Measurements from ENCODE around the gene TMCC2.

TMCC2 gene

GRCh38 chr1:205309741-205310140, 82.0 kb downstream of the TMCC2 start:
- no peaks in the 10 kb centered on the region for H3K36me3 ChIP-seq (ENCODE audit: control insufficient read depth, insufficient read depth, low read length)
- H3K27me3 ChIP-seq (replicated peaks; ENCODE audit: control insufficient read depth, insufficient read depth, low read length) = no peaks in the 10 kb centered on the region; the same call in 1 of the 2 replicates
- no peak for TF ChIP-seq CTCF (IDR thresholded peaks at IDR 0.05; ENCODE audit: insufficient read depth, low read length, poor library complexity, severe bottlenecking)
- H3K4me3 ChIP-seq (replicated peaks; ENCODE audit: low read depth, low read length) = no peak overlapping the region
- no peak for DNase-seq (ENCODE audit: extremely low read depth, insufficient read length)

GRCh38 chr1:205310976-205311704, 83.4 kb downstream of the TMCC2 start:
- no peaks in the 10 kb centered on the region for H3K36me3 ChIP-seq (ENCODE audit: control insufficient read depth, insufficient read depth, low read length)
- H3K27me3 ChIP-seq (replicated peaks; ENCODE audit: control insufficient read depth, insufficient read depth, low read length) = no peaks in the 10 kb centered on the region; the same call in 1 of the 2 replicates
- TF ChIP-seq CTCF (IDR thresholded peaks at IDR 0.05; ENCODE audit: insufficient read depth, low read length, poor library complexity, severe bottlenecking) = no peak
- no peak overlapping the region for H3K4me3 ChIP-seq (replicated peaks; ENCODE audit: low read depth, low read length)
- DNase-seq (ENCODE audit: extremely low read depth, insufficient read length) = no peak

DNA sequence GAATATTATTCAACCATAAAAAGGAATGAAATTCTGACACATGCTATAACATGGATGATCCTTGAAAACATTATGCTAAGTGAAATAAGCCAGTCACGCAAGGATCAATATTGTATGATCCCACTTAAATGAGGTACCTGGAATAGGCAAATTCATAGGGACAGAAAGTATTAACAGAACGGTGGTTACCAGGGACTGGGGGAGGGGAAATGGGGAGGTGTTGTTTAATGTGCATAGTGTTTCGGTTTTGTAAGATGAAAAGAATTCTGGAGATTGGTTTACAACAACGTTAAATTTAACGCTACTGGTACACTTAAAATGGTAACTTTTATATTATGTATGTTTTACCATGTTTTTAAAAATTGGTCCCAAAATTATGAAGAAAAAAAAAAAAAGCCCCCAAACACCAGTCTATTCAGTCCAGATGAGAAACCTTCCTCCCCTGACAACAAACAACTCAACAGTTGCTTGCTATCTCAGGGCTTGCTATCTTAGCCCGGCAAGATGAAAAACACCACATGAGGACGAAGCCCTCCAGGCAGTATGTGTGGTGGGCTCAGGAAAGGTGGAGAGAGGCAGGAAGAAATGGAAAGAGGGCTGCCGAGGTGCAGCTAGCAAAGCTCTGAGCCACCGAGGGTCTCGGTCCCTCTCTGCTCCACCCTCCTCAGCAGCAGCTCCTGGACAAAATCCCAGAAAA, 85.3 kb downstream of the TMCC2 start:
- no peak for DNase-seq (ENCODE audit: extremely low read depth, insufficient read length)
- no peak for TF ChIP-seq CTCF (IDR thresholded peaks at IDR 0.05; ENCODE audit: insufficient read depth, low read length, poor library complexity, severe bottlenecking)
- Histone ChIP-seq H3K27me3 (replicated peaks; ENCODE audit: control insufficient read depth, insufficient read depth, low read length) (no peaks in the 10 kb centered on the region; the same call in none of the 2 replicates), H3K4me3 (replicated peaks; ENCODE audit: low read depth, low read length) (peak overlapping the region; percentile 33; the same call in 1 of the 2 replicates), H3K36me3 (ENCODE audit: control insufficient read depth, insufficient read depth, low read length) (no peaks in the 10 kb centered on the region)

- peak; percentile 87 for DNase-seq (ENCODE audit: extremely low read depth, insufficient read length)
- H3K36me3 ChIP-seq (ENCODE audit: control insufficient read depth, insufficient read depth, low read length) = no peaks in the 10 kb centered on the region
- no peak for TF ChIP-seq CTCF (IDR thresholded peaks at IDR 0.05; ENCODE audit: insufficient read depth, low read length, poor library complexity, severe bottlenecking)
- peak overlapping the region; percentile 33; the same call in 1 of the 2 replicates for H3K4me3 ChIP-seq (replicated peaks; ENCODE audit: low read depth, low read length)
- peaks cover 2% of the 10 kb centered on the region for H3K27me3 ChIP-seq (replicated peaks; ENCODE audit: control insufficient read depth, insufficient read depth, low read length)
Observed at GRCh38 chr1:205313563-205314308, 86.0 kb downstream of the TMCC2 start.

- no peak for DNase-seq (ENCODE audit: extremely low read depth, insufficient read length)
- Histone ChIP-seq H3K36me3 (ENCODE audit: control insufficient read depth, insufficient read depth, low read length) (no peaks in the 10 kb centered on the region), H3K27me3 (replicated peaks; ENCODE audit: control insufficient read depth, insufficient read depth, low read length) (peaks cover 2% of the 10 kb centered on the region), H3K4me3 (replicated peaks; ENCODE audit: low read depth, low read length) (no peak overlapping the region)
- no peak for TF ChIP-seq CTCF (IDR thresholded peaks at IDR 0.05; ENCODE audit: insufficient read depth, low read length, poor library complexity, severe bottlenecking)
Observed at GRCh38 chr1:205315008-205315618, 87.4 kb downstream of the TMCC2 start.

Data from GM06990 (cell line).